ENCODE data around the gene NF1.
"Not testable (repeated sequence)": the region's sequence is repeated elsewhere in the genome, so short reads cannot be mapped to it uniquely, and the experiment has no call there.

- not testable (repeated sequence) for TF ChIP-seq POLR2AphosphoS5 (IDR thresholded peaks at IDR 0.05; ENCODE audit: borderline replicate concordance, low read depth, low read length); EZH2 (IDR thresholded peaks at IDR 0.05)
Observed at GRCh38 chr17:31046856-31047425, 47.8 kb upstream of the NF1 start.

Measured in SK-N-MC (cell line).